Small intestine (tissue), 7 donors: Measurements from ENCODE around the gene STUB1. TPM values are rescaled to one million over a fixed set of nuclear protein-coding genes. Genes with fewer than 3 reads are reported as not detected.
A peak's percentile ranks its signal among the peaks of the same experiment; 100 is the strongest.

ENCODE experiments used
- DNase-seq, 2 donors: peaks; one replicate each; pipeline versions ENCODE4 v3.0.0 to v3.0.0-alpha.2; 2013
- FAIRE-seq: peaks from 2 replicates; lab custom pipeline; 2012; peaks lifted over from hg19 to GRCh38; lab: Jason Lieb, UNC
- H3K27ac ChIP-seq, 3 donors: one replicate each; pipeline ENCODE4 v1.5.1; 2013; ENCODE audit warnings: low read length in 2 of 3, mild to moderate bottlenecking in 2 of 3, control low read depth in 1 of 3, inconsistent platforms in 1 of 3, low read depth in 1 of 3, moderate library complexity in 1 of 3
- H3K27me3 ChIP-seq, 3 donors: one replicate each; pipeline ENCODE4 v1.6.1; 2013; ENCODE audit warnings: low read length in 3 of 3, inconsistent platforms in 1 of 3; ENCODE audit not compliant: control insufficient read depth in 3 of 3, insufficient read depth in 3 of 3
- H3K36me3 ChIP-seq, 3 donors: one replicate each; pipeline ENCODE4 v1.6.1; 2013; ENCODE audit warnings: low read length in 3 of 3, inconsistent platforms in 1 of 3, low read depth in 1 of 3, mild to moderate bottlenecking in 1 of 3, moderate library complexity in 1 of 3; ENCODE audit not compliant: control insufficient read depth in 3 of 3, insufficient read depth in 2 of 3
- H3K4me1 ChIP-seq, 3 donors: one replicate each; pipeline ENCODE4 v1.6.1; 2013; ENCODE audit warnings: low read length in 2 of 3, inconsistent platforms in 1 of 3, low read depth in 1 of 3, mild to moderate bottlenecking in 1 of 3, moderate library complexity in 1 of 3; ENCODE audit not compliant: control insufficient read depth in 3 of 3, insufficient read depth in 2 of 3
- H3K4me3 ChIP-seq, 3 donors: one replicate each; pipeline ENCODE4 v1.5.1; 2013; ENCODE audit warnings: low read length in 3 of 3, control low read depth in 1 of 3, inconsistent platforms in 1 of 3, low read depth in 1 of 3, mild to moderate bottlenecking in 1 of 3, moderate library complexity in 1 of 3
- H3K9me3 ChIP-seq, 2 donors: one replicate each; pipeline ENCODE4 v1.6.1; 2013; ENCODE audit warnings: low read depth in 1 of 2, low read length in 1 of 2; ENCODE audit not compliant: control insufficient read depth in 2 of 2, insufficient read depth in 1 of 2
- WGBS, 3 donors: extraction: QIAGEN DNeasy Blood & Tissue Kit; methylation state at CpG; one replicate each; pipeline ENCODE4 v1.1.7; 2013; 5-methylcytosine and 5-hydroxymethylcytosine counted together
- polyA plus RNA-seq, 4 donors: library from polyadenylated mRNA; stranded (reverse) in 3 of 4; unstranded in 1 of 4; fragments of 200-250 nt in 3 of 4; fragments of 120-200 nt in 1 of 4; gene quantifications; one replicate each; pipeline versions ENCODE4 v1.2.1 to v1.2.3, GENCODE V29; 2013
- donor health status: healthy with polysubstance abuse.
- donor health status: control.
- donor health status: control.
- donor health status: Bipolar disorder and iron deficiency.
- donor health status: healthy.

The STUB1 gene
- polyA plus RNA-seq, 4 donors = 66.2 to 122 (median 118) TPM

DNA sequence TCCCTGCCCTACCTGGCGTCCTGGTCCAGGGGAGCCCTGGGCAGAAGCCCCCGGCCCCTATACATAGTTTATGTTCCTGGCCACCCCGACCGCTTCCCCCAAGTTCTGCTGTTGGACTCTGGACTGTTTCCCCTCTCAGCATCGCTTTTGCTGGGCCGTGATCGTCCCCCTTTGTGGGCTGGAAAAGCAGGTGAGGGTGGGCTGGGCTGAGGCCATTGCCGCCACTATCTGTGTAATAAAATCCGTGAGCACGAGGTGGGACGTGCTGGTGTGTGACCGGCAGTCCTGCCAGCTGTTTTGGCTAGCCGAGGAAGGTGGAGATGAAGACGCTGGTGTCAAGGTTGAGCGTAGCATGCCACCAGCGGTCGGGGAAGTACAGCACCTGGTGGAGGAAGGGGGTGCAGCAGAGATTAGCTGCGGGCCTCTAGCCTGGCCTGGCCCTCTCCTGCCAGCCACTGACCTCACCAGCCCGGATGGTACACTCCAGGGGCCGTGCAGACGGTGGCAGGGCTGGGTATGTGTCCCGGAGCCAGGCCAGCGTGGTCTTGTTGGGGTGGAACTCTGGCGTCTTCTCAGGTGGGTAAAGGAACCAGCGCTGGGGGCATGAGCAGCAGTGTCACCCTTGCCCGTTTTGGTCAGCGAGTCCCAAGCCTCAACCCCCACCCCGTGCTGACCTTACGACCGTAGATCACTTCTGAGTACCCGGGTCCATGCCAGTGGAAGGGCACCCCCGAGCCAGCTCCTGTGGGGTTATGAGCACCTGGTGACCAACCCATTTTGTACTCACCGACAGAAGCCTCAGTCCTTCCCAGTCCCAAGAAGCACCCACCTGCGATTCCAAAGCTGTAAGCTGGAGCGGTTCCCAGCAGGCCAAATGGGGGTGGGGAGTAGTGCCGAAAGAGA lies 2.5 kb downstream of the STUB1 start:
- DNase-seq (no peak), FAIRE-seq (no peak)
- Histone ChIP-seq H3K36me3 (peaks cover 5 to 58% (median 12%) of the 10 kb centered on the region in 3 donors), H3K4me3 (peak overlapping the region in 2 of 3 donors; percentile 52 to 78), H3K27me3 (no peaks in the 10 kb centered on the region), H3K9me3 (no peaks in the 10 kb centered on the region), H3K27ac (peak overlapping the region in 1 of 3 donors; percentile 33), H3K4me1 (peaks cover 4 to 28% (median 5%) of the 10 kb centered on the region in 3 donors)
- 66 to 81% (median 74%) methylated on average over 36 of the region's 36 CpGs for WGBS, 3 donors

GRCh38 chr16:683396-684070 lies 3.3 kb downstream of the STUB1 start:
- Histone ChIP-seq H3K36me3 (peaks cover 5 to 63% (median 12%) of the 10 kb centered on the region in 3 donors), H3K4me3 (peak overlapping the region; percentile 52 to 78 (median 67)), H3K4me1 (peaks cover 4 to 28% (median 5%) of the 10 kb centered on the region in 3 donors), H3K27ac (peak overlapping the region in 2 of 3 donors; percentile 74 to 77), H3K9me3 (no peaks in the 10 kb centered on the region), H3K27me3 (no peaks in the 10 kb centered on the region)
- FAIRE-seq (no peak), DNase-seq (peak in 1 of 2 donors; percentile 24)
- 5 to 15% (median 7%) methylated on average over 53 to 57 of the region's 57 CpGs for WGBS, 3 donors

DNA sequence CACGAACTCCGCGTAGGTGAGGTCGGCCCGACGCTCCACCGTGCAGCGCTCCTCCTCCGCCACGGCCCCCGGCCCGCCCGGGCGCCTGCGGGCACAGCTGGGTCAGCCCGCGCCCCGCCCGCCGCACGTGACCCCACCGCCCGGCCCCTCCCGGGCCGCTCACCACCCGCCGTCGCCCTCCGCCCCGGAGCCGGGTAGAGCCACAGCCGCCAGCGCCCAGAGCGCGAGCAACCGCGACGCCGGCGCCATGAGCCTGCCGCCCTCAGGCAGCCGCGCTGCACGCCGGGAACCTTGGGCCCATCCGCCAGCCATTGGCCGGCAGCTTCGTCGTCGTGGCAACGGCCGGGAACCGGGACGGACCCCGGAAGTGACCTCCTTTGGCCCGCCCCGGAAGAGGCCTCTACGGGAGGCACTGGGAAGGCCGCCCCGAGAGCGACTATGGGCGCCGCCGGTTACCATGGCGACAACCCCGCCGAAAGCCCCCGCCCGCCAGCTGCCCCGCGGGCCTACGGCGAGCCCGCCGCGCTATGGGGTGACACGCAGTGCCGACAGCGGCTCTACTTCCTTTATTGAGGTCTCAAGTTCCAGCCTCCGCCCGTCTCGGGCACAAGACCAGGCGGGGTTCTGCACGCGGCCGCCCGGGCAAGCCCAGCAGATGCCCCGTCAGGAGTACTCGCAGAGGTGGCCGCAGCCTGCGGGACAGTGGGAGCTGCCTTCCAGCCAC lies 4.0 kb downstream of the STUB1 start, which contains the start of gene JMJD8:
Gene JMJD8, minus strand, starts transcription at position 264 of the 724 bp plus-strand sequence. Its CDS starts 15 bp downstream, at position 249.
- peak within 1 kb of the TSS; percentile 69 to 77 (median 74) for H3K27ac ChIP-seq
- H3K4me1 ChIP-seq = peaks cover 4 to 31% (median 7%) of the 10 kb centered on the region in 3 donors
- H3K27me3 ChIP-seq = no peaks in the 10 kb centered on the region
- DNase-seq (peak; percentile 96 to 98), FAIRE-seq (no peak)
- WGBS, 3 donors = 1 to 3% (median 2%) methylated on average over 60 to 91 of the region's 91 CpGs
- H3K9me3 ChIP-seq = no peaks in the 10 kb centered on the region
- peaks cover 5 to 63% (median 12%) of the 10 kb centered on the region in 3 donors for H3K36me3 ChIP-seq
- peak within 1 kb of the TSS; percentile 55 to 78 (median 67) for H3K4me3 ChIP-seq

- H3K4me1 ChIP-seq = peaks cover 8 to 37% (median 11%) of the 10 kb centered on the region in 3 donors
- no peak for DNase-seq
- 92 to 93% (median 93%) methylated on average over 59 to 61 of the region's 61 CpGs for WGBS, 3 donors
- H3K4me3 ChIP-seq = peak overlapping the region in 1 of 3 donors; percentile 78
- no peak overlapping the region for H3K27ac ChIP-seq
- H3K27me3 ChIP-seq = no peaks in the 10 kb centered on the region
- no peak for FAIRE-seq
- no peaks in the 10 kb centered on the region for H3K9me3 ChIP-seq
- peaks cover 5 to 63% (median 12%) of the 10 kb centered on the region in 3 donors for H3K36me3 ChIP-seq
Observed at GRCh38 chr16:684961-685696, 4.9 kb downstream of the STUB1 start.

DNA sequence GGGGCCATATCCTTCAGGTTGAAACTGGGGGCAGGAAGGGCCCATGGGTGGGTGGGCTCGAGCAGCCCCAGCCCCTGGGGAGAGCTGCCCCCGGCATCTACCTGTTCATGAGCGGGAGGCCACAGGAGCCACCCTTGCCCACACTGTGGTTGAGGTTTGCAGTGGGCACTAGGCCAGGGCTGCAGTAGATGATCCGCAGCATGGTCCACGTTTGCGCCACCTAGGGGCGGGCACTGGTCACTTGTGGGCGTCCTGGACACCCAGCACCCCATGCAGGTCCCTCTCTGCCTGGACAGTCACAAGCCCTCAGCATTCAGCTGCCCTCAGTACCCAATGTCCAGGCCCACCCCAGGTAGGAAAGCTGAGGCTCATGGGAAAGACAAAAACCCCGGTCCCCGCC lies 5.8 kb downstream of the STUB1 start:
- FAIRE-seq (no peak), DNase-seq (peak in 1 of 2 donors; percentile 45)
- 58 to 70% (median 61%) methylated on average over 10 of the region's 10 CpGs for WGBS, 3 donors
- peaks cover 8 to 35% (median 11%) of the 10 kb centered on the region in 3 donors for H3K4me1 ChIP-seq
- H3K27me3 ChIP-seq = peaks cover 0 to under 1% (median 0%) of the 10 kb centered on the region in 3 donors
- no peak overlapping the region for H3K27ac ChIP-seq
- H3K36me3 ChIP-seq = peaks cover 5 to 63% (median 12%) of the 10 kb centered on the region in 3 donors
- H3K4me3 ChIP-seq = no peak overlapping the region
- no peaks in the 10 kb centered on the region for H3K9me3 ChIP-seq

GRCh38 chr16:686459-687260 lies 6.5 kb downstream of the STUB1 start:
- DNase-seq (no peak), FAIRE-seq (no peak)
- H3K27ac ChIP-seq = no peak overlapping the region
- WGBS, 3 donors = 95 to 96% (median 95%) methylated on average over 46 to 51 of the region's 51 CpGs
- peaks cover 5 to 56% (median 12%) of the 10 kb centered on the region in 3 donors for H3K36me3 ChIP-seq
- H3K4me3 ChIP-seq = no peak overlapping the region
- no peaks in the 10 kb centered on the region for H3K9me3 ChIP-seq
- peaks cover 0 to 5% (median 0%) of the 10 kb centered on the region in 3 donors for H3K27me3 ChIP-seq
- peaks cover 7 to 29% (median 8%) of the 10 kb centered on the region in 3 donors for H3K4me1 ChIP-seq

DNA sequence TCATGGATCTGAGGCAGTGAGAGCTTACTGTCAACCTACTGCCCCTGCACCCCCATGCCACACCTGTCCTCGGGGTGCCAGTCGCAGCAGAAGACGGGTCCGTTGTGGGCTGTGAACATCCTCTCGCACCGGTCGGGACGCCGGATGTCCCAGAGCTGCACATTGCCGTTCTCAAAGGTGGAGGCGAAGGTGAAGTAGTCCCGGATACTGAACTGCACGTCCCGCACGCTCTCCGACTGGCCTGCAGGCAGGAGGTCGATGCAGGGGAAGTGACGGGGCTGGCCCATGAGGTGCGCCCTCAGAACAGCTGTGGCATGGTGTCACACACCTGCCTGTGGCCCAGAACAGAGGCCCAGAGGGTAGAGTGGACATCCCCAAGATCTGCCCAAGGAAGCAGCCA lies 7.3 kb downstream of the STUB1 start:
- FAIRE-seq = no peak

More for the DNA sequence above, 7.3 kb downstream of the STUB1 start:
- peaks cover 3 to 48% (median 7%) of the 10 kb centered on the region in 3 donors for H3K36me3 ChIP-seq
- no peak for DNase-seq
- 89 to 95% (median 94%) methylated on average over 19 of the region's 19 CpGs for WGBS, 3 donors
- no peaks in the 10 kb centered on the region for H3K9me3 ChIP-seq
- H3K4me3 ChIP-seq = no peak overlapping the region
- H3K4me1 ChIP-seq = peaks cover 3 to 20% (median 8%) of the 10 kb centered on the region in 3 donors
- no peak overlapping the region for H3K27ac ChIP-seq
- peaks cover 0 to 11% (median 0%) of the 10 kb centered on the region in 3 donors for H3K27me3 ChIP-seq
